GM18517 (cell line): ENCODE measurements around the gene KCNJ10.

ENCODE experiments used
- ATAC-seq: cut with Tn5 transposase; IDR thresholded peaks from one replicate; pipeline ENCODE4 v1.9.1; 2021; ENCODE audit warnings: mild to moderate bottlenecking, moderate library complexity; ENCODE audit not compliant: unreplicated experiment

KCNJ10 gene

DNA sequence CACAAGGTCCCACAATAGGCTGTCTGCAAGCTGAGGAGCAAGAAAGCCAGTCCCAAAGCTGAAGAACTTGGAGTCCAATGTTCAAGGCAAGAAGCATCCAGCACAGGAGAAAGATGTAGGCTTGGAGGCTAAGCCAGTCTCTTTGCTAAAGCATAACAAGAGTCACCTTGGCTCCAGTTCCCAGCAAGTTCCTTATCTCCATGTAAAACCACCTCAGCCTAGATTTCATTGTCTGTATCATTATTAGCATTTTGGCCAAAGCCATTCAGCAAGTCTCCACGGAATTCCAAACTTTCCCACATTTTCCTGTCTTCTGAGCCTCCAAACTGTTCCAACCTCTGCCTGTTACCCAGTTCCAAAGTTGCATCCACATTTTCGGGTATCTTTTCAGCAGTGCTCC is 75.1 kb downstream of the KCNJ10 start:
- ATAC-seq: no peak

- no peak for ATAC-seq
These were observed 76.0 kb downstream of the KCNJ10 start for GRCh38 chr1:159993911-159994310.

GRCh38 chr1:159992161-159992560 is 77.8 kb downstream of the KCNJ10 start:
- no peak for ATAC-seq

DNA sequence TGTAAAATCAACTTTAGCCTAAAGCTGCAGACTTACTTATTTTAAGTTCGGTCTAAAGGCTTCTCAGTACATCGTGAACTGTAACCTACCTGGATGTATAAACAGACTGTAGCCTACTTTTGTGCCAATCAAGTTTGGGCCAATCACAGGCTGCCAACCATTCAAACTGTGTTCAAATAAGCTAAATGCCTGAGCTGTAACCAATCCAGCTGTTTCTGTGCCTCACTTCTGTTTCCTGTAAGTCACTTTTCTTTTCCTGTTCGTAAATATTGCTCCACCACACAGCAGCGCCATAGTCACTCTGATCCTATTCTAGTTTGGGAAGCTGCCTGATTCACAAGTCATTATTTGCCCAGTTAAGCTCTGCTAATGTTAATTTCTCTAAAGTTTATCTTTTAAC is 78.4 kb downstream of the KCNJ10 start:
- no peak for ATAC-seq

DNA sequence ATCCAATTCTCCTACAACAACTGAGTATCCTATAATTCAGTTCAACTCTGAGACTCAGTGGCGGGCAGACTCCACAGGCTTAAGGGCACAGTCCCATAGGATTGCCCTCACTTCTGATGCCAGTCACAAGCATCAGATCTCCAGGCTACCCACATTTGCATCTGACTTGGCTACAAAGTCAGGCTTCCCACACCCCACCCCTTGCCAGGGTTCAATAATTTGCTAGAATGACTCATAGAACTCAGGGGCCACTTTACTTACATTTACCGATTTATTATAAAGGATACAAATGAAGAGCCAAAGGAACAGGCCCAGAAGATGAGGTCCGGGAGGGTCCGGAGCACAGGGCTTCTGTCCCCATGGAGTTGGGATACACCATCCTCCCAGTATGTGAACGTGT is 80.0 kb downstream of the KCNJ10 start:
- no peak for ATAC-seq

- no peak for ATAC-seq
These were observed 80.4 kb downstream of the KCNJ10 start for GRCh38 chr1:159989581-159989980.

DNA sequence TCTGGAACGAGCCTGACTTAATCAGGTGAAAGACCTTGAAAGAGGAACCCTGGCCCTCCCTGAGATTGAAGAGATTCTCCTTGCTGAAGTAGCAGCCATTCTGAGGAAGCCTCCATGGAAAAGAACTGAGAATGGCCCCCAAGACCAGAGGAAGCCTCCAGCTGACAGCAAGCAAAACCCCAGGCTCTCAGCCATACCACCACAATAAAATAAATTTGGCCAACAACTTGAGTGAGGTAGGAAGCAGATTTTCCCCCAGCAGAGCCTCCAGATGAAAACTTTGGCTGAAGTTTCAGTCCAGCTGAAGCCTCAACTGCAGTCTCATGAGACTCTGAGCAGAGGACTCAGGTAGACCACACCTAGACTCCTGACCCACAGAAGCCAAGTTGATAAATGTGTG is 82.0 kb downstream of the KCNJ10 start:
- ATAC-seq: no peak

GRCh38 chr1:159987186-159987585 is 82.8 kb downstream of the KCNJ10 start:
- ATAC-seq: no peak

DNA sequence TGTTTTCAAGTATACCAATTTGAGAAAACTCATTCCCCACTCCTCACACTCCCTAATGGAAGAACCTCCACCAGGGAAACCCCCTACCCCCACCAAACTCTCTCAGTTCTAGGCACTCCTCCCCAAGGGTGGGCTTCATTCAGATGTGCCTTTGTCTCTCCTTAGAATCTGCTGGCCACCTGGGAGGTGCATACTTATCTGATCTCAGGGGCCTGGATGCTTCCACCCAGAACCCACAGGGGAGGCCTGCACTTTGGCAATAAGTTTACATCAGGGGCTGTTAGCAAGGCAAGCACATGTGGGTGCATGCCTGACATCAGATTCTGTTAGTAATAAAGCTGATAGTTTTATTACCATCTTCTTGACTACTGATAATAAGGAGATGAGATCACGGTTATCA is 83.4 kb downstream of the KCNJ10 start:
- ATAC-seq: no peak

- ATAC-seq: no peak
These were observed 83.9 kb downstream of the KCNJ10 start for GRCh38 chr1:159986093-159986492.

DNA sequence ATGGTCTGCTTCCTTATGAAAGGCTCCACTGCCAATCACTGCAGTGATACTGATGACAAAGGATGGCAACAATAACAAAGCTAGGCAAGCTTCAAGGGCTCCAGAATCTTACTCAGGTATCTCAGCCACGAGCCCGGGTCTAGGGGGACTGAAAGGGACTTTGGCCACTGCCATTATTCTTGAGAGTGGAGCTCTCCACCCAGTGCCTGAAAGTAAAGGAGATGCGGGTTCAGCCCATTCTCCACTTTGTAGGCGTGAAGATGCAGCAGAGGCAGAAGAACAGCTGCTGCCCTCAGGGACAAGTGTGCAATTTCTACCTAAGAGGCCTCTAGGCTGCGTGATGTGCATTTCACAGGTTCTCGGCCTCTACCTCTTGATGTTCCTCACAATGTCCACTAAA is 84.5 kb downstream of the KCNJ10 start:
- no peak for ATAC-seq

DNA sequence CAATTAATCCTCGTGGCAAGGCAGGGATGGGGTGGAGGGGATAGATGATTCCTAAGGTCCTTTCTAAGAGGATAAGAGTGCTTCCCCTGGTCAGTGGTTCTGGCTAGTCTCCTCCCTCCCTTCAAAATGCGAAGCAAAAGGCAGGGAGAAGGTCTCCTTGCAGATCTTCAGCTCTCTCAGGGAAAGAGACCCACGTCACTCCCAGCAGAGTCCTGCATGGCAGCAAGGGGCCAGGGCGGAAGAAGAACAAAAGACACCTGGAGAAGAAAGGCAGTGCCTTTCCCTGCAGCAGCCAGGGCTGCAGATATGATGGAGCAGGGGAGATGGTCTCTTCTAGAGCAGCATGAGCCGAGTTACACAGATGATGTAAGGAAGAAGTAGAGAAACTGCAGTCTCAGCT is 86.3 kb downstream of the KCNJ10 start:
- no peak for ATAC-seq

DNA sequence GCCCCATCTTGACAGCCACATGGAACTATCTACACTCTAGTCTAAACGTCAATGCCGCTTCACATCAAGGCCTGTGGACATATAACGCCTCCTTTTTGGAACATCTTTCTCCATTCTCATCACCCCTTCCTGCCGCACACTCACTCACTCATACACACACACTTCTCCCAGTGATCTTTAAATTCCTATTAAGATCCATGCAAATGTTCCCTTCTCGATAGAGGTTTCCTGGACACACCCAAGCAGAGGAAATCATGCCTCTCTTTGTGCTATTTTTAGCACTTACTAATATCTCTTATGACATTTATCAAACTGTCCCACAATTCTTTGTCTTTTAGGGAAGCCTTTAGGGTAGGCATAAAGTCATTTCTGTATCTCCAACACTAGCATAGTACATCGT is 87.7 kb downstream of the KCNJ10 start:
- no peak for ATAC-seq

DNA sequence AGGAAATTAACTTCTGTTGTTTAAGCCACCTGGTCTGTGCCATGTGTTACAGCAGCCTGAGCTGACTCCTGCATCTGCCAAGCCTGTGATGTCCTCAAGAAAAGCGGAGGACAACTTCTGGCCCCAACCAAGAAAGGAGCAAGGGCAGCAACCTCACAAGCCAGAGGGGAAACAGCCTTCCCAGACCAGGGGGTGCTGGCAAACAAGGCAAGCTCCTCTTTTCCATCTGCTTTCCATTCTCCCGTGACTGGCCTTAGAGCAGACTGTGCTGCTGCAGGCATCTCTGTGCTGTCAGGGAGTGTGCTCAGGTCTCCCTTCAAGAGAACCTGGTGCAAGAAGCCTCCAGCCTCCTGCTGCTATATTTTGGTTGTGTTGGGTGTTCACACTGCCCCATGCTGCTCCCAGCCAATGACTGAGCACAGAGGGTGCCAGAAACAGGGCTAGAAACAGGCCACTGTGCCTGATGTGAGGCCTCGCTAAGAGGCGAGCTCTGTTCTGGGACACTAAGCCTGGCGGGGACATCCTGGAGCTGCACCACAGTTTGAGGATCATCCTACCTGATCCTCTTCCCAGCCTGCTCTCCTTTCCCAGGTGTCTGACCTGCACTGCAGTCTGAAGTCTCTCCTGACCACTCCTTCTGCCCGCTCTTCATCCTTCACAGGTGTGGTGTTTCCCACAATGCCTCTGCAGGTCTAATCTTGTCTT is 88.5 kb downstream of the KCNJ10 start:
- ATAC-seq: no peak

- no peak for ATAC-seq
These were observed 89.2 kb downstream of the KCNJ10 start for GRCh38 chr1:159980786-159981185.

DNA sequence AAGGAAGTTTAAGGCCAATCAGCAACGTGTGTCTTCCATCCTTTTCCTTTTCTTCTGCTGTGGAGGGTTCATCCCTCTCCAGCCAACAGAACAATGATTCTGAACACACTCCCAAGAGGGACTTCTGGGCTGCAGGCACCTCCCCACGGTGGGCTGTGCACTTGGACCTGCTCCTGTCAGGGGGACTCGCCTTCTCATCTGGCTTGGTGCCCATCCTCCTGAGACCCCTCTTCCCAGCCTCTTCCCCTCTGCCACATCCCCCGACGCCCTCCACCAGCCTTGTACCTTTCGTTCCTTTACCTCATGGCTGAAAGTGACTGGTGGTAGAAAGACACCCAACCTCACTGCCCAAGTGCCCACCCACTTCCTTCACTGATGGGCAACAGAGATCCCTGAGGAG is 89.9 kb downstream of the KCNJ10 start:
- no peak for ATAC-seq

- ATAC-seq: no peak
These were observed 90.7 kb downstream of the KCNJ10 start for GRCh38 chr1:159979257-159979656.

DNA sequence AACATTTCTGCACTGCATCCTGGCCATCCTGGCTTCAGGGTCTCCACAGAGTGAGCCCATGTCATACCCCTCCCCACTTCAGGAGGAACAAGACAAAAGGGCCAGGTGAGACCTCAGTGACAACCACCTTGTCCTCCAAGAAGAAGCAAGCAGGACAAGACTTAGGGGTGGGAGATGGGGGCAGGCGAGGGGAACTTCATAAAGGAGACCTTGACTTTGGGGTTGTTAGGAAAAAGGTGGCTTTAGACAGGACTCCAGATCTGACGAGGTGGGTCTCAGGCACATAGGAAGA is 91.9 kb downstream of the KCNJ10 start:
- no peak for ATAC-seq

GRCh38 chr1:159977364-159978106 is 92.4 kb downstream of the KCNJ10 start:
- ATAC-seq: no peak

DNA sequence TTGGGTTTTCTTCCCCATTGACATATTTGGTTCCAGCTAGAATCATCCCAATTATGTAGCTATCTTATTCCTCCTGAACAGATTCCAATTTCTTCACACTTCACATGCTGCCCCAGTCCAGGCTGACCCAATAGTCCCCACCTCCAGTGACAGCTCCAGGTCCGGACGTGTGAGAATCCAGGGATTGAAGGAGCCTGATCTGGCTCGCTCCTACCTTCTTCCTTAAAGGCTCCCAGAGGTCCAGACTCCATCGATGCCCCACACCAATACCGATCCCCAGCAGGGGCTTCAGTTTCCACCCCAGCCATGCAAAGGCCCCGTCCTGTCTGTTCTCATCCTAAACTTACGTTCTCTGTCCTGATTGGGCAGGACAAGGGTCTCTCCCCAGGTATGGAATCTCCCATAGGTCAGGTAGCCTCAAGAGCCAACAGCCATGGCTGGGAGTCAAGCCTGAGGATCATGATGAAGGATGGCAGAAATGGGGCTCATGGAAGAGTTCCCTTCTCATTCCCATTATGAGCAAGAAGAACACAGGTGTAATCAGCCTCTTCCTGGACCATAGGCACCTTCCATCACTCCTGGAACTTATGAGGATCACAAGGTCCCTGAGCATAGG is 95.5 kb downstream of the KCNJ10 start:
- ATAC-seq: no peak

DNA sequence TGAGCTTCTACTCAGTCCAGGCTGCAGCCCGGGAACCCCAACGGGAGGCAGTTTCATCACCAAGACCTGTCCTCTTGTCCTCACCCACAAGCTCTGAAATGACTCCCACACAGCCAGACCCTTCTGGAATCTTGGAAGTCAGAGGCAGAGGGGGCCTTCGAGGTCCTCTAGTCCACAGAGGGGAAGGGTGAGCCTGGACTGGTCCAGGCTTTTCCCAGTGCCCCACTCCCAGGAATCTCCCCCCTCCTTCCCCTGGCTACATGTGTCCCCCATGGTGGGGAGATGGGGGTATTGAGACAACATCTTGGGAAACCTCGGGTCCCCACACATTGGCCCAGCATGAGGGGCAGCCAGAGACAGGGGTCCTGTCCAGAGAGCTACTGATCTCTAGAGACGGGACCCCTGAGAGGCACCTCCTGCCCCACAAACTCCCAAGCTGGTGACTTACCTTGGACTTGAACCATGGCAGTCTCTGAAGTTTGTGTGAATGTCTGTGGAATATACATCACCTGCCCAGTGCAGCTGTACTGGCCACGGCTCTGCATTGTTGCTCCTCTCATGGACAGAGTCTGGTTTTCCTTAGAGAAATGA is 96.5 kb downstream of the KCNJ10 start:
- no peak for ATAC-seq
